NCI-H510A (cell line): Measurements from ENCODE around the gene UBE2G2.

Experiments
- DNase-seq: peaks from one replicate; lab custom pipeline; 2025; lab: John Stamatoyannopoulos, UW

UBE2G2 gene

GRCh38 chr21:44749116-44749758 lies 52.4 kb downstream of the UBE2G2 start:
- DNase-seq, result no peak

GRCh38 chr21:44748621-44749020 lies 53.0 kb downstream of the UBE2G2 start:
- DNase-seq, result no peak

- no peak for DNase-seq
Observed at GRCh38 chr21:44742418-44743153, 59.0 kb downstream of the UBE2G2 start.

GRCh38 chr21:44741921-44742320 lies 59.7 kb downstream of the UBE2G2 start:
- DNase-seq, result no peak

GRCh38 chr21:44740742-44741141 lies 60.9 kb downstream of the UBE2G2 start:
- DNase-seq, result no peak

GRCh38 chr21:44739316-44739715 lies 62.3 kb downstream of the UBE2G2 start:
- no peak for DNase-seq

GRCh38 chr21:44738621-44739020 lies 63.0 kb downstream of the UBE2G2 start:
- DNase-seq, result no peak

- DNase-seq, result no peak
Observed at GRCh38 chr21:44737706-44738354, 63.8 kb downstream of the UBE2G2 start.

- no peak for DNase-seq
Observed at GRCh38 chr21:44736291-44737004, 65.2 kb downstream of the UBE2G2 start.

- no peak for DNase-seq
Observed at GRCh38 chr21:44735821-44736220, 65.8 kb downstream of the UBE2G2 start.

GRCh38 chr21:44734841-44735240 lies 66.8 kb downstream of the UBE2G2 start:
- no peak for DNase-seq

GRCh38 chr21:44734026-44734745 lies 67.4 kb downstream of the UBE2G2 start:
- DNase-seq, result no peak

GRCh38 chr21:44732956-44733355 lies 68.7 kb downstream of the UBE2G2 start:
- no peak for DNase-seq

- DNase-seq, result no peak
Observed at GRCh38 chr21:44732263-44732662, 69.4 kb downstream of the UBE2G2 start.

GRCh38 chr21:44730951-44731579 lies 70.6 kb downstream of the UBE2G2 start:
- no peak for DNase-seq

GRCh38 chr21:44730028-44730395 lies 71.6 kb downstream of the UBE2G2 start:
- DNase-seq, result no peak

- DNase-seq, result no peak
Observed at GRCh38 chr21:44729336-44730027, 72.1 kb downstream of the UBE2G2 start.

- no peak for DNase-seq
Observed at GRCh38 chr21:44728716-44729115, 72.9 kb downstream of the UBE2G2 start.

GRCh38 chr21:44727757-44728156 lies 73.9 kb downstream of the UBE2G2 start:
- no peak for DNase-seq

GRCh38 chr21:44727321-44727720 lies 74.3 kb downstream of the UBE2G2 start:
- no peak for DNase-seq

GRCh38 chr21:44726826-44727225 lies 74.8 kb downstream of the UBE2G2 start:
- DNase-seq, result no peak
